Parathyroid adenoma (tissue), 2 donors: Measurements from ENCODE around the gene KLF5.

ENCODE experiments used
- H2AFZ ChIP-seq: fragments of 300-600 bp; sonication (generic); one replicate; pipeline ENCODE4 v1.7.0; 2017; ENCODE audit warnings: antibody characterized with exemption, mild to moderate bottlenecking
- H3K27ac ChIP-seq: fragments of 300-600 bp; sonication (generic); one replicate; pipeline ENCODE4 v1.7.0; 2017
- H3K27me3 ChIP-seq: fragments of 300-600 bp; sonication (generic); one replicate; pipeline ENCODE4 v1.7.0; 2017; ENCODE audit warnings: low read length; ENCODE audit not compliant: control insufficient read depth, insufficient read depth
- H3K36me3 ChIP-seq: fragments of 300-600 bp; sonication (generic); one replicate; pipeline ENCODE4 v1.7.0; 2017; ENCODE audit warnings: low read length; ENCODE audit not compliant: control insufficient read depth, insufficient read depth
- H3K4me1 ChIP-seq: fragments of 300-600 bp; sonication (generic); one replicate; pipeline ENCODE4 v1.7.0; 2017; ENCODE audit warnings: control low read depth
- H3K4me2 ChIP-seq: fragments of 300-600 bp; sonication (generic); one replicate; pipeline ENCODE4 v1.7.0; 2017; ENCODE audit warnings: low read length
- H3K4me3 ChIP-seq: fragments of 300-600 bp; sonication (generic); one replicate; pipeline ENCODE4 v1.7.0; 2017; ENCODE audit warnings: low read depth, low read length
- H3K79me2 ChIP-seq: fragments of 300-600 bp; sonication (generic); one replicate; pipeline ENCODE4 v1.7.0; 2017; ENCODE audit warnings: control low read depth
- H3K9ac ChIP-seq: fragments of 300-600 bp; sonication (generic); one replicate; pipeline ENCODE4 v1.7.0; 2017; ENCODE audit warnings: mild to moderate bottlenecking
- H3K9me3 ChIP-seq: fragments of 300-600 bp; sonication (generic); one replicate; pipeline ENCODE4 v1.7.0; 2017; ENCODE audit warnings: low read length; ENCODE audit not compliant: control insufficient read depth
- TF ChIP-seq, protein P1 (sequence below): fragments of 300-600 bp; sonication (generic); IDR thresholded peaks from one replicate; pipeline ENCODE4 v1.7.0; 2017; ENCODE audit warnings: antibody characterized with exemption, mild to moderate bottlenecking
- donor health status: primary hyperparathyroidism.

KLF5 gene

DNA sequence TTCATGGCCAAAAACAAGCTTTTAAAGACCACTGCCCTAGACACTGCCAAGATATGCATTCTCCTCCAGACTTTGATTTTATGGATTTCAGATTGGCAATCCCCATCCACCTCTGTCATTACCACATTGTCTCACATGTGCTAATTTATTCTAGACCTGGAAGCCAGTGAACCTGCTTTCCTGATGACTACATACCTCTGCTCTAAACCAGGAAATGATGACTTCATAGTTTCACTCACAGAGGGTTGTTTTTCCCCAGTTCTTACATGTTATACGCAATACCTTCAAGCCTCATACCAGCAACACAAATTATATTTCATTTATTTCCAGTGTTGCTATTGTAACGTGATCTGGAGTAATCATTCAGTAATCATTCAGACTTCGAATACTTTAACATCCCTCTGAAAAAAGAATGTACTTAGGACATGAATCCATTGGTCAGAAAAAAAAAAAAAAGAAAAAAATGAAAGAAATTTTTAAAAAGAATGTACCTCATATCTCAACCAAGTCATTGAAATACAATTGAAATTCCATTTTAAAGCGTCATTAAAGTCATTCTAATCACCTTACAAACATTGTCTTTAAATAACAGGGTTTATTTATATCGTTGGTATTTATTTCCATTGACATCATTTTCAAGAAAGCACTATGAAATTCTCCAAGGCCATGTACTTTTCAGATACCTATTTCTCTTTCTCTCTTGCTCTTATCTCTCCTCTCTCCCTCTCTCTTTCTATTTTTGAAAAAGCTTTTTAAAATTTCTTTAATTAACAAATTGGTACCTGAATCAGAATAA, 33.4 kb upstream of the KLF5 start:
- Histone ChIP-seq H3K9me3 (no peaks in the 10 kb centered on the region), H3K9ac (no peak overlapping the region), H3K36me3 (no peaks in the 10 kb centered on the region), H3K27ac (no peak overlapping the region), H3K79me2 (no peaks in the 10 kb centered on the region), H2AFZ (no peak overlapping the region), H3K4me3 (no peak overlapping the region), H3K4me1 (no peaks in the 10 kb centered on the region), H3K27me3 (no peaks in the 10 kb centered on the region), H3K4me2 (no peak overlapping the region)
- TF ChIP-seq, protein P1, sequence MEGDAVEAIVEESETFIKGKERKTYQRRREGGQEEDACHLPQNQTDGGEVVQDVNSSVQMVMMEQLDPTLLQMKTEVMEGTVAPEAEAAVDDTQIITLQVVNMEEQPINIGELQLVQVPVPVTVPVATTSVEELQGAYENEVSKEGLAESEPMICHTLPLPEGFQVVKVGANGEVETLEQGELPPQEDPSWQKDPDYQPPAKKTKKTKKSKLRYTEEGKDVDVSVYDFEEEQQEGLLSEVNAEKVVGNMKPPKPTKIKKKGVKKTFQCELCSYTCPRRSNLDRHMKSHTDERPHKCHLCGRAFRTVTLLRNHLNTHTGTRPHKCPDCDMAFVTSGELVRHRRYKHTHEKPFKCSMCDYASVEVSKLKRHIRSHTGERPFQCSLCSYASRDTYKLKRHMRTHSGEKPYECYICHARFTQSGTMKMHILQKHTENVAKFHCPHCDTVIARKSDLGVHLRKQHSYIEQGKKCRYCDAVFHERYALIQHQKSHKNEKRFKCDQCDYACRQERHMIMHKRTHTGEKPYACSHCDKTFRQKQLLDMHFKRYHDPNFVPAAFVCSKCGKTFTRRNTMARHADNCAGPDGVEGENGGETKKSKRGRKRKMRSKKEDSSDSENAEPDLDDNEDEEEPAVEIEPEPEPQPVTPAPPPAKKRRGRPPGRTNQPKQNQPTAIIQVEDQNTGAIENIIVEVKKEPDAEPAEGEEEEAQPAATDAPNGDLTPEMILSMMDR: no peak

DNA sequence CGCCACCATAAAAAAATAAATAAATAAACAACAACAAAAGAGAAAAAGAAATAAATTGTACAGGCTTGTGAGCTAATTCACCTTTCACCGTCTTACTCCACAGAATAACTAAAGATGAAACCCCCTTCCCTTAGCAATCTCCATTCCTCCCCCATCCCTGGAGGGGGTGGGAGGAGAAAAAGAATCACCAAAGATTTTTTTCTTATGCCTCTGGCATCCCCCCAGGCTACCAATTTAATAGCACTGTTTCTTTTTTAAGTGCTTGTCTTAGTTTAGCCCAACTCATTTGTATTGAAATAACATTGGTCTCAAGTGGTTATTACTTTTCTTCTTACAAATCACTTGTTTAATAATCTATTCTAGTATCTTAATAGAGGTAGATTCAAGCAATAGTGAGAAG, 23.9 kb upstream of the KLF5 start:
- no peak overlapping the region for H3K4me2 ChIP-seq
- no peaks in the 10 kb centered on the region for H3K9me3 ChIP-seq
- TF ChIP-seq, protein P1: no peak

GRCh38 chr13:73035660-73036059, 23.1 kb upstream of the KLF5 start:
- Histone ChIP-seq H3K27ac (no peak overlapping the region), H3K4me1 (no peaks in the 10 kb centered on the region), H3K79me2 (no peaks in the 10 kb centered on the region), H3K36me3 (no peaks in the 10 kb centered on the region), H3K27me3 (no peaks in the 10 kb centered on the region), H3K9ac (no peak overlapping the region), H3K4me3 (no peak overlapping the region), H3K9me3 (no peaks in the 10 kb centered on the region), H2AFZ (no peak overlapping the region), H3K4me2 (no peak overlapping the region)
- TF ChIP-seq, protein P1: no peak

More for the DNA sequence above, 23.9 kb upstream of the KLF5 start:
- Histone ChIP-seq H3K27me3 (no peaks in the 10 kb centered on the region), H3K9ac (no peak overlapping the region), H3K27ac (no peak overlapping the region), H3K4me1 (no peaks in the 10 kb centered on the region), H3K4me3 (no peak overlapping the region), H3K36me3 (no peaks in the 10 kb centered on the region), H3K79me2 (no peaks in the 10 kb centered on the region), H2AFZ (no peak overlapping the region)

DNA sequence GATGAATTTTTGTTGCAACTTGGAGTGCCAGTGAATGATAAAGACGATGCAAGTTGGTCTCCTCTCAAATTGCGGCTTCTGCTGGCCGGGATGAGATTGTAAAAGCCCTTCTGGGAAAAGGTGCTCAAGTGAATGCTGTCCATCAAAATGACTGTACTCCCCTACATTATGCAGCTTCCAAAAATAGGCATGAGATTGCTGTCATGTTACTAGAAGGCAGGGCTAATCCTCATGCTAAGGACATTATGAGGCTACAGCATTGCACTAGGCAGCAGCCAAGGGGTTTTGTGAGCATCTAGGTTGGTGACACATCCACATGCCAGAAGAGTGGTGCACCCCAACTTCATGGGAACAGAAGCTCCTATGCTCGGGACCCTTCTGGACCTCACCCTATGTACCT, 22.2 kb upstream of the KLF5 start:
- H3K4me3 ChIP-seq: no peak overlapping the region
- H3K79me2 ChIP-seq: no peaks in the 10 kb centered on the region
- TF ChIP-seq, protein P1: no peak
- H3K4me1 ChIP-seq: no peaks in the 10 kb centered on the region
- H3K9me3 ChIP-seq: no peaks in the 10 kb centered on the region
- H3K27me3 ChIP-seq: no peaks in the 10 kb centered on the region
- no peak overlapping the region for H3K9ac ChIP-seq
- H3K36me3 ChIP-seq: no peaks in the 10 kb centered on the region
- no peak overlapping the region for H3K4me2 ChIP-seq
- H2AFZ ChIP-seq: no peak overlapping the region
- H3K27ac ChIP-seq: no peak overlapping the region

DNA sequence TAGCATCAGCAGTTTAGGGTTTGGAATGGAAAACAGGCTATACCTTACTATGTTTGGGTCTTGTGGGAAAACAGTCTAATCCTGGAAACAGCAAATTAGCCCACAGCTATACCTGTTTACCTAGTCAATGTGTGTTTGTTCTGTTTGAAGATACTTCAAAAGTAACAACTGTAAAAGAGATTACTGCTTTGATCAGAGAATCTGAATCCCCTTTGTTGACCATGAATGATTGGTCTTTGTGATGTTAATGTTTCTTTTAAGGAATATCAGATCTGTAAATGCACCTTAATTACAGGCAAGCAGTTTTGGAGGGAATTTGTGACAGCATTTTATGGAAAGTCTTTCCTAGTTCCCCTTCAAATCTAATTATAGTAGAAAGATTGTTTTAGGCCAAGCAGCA, 20.7 kb upstream of the KLF5 start:
- TF ChIP-seq, protein P1: no peak
- H3K4me1 ChIP-seq: no peaks in the 10 kb centered on the region

More for the DNA sequence above, 20.7 kb upstream of the KLF5 start:
- no peaks in the 10 kb centered on the region for H3K36me3 ChIP-seq
- H2AFZ ChIP-seq: no peak overlapping the region
- no peak overlapping the region for H3K4me2 ChIP-seq
- no peaks in the 10 kb centered on the region for H3K27me3 ChIP-seq
- H3K4me3 ChIP-seq: no peak overlapping the region
- H3K27ac ChIP-seq: no peak overlapping the region
- no peaks in the 10 kb centered on the region for H3K79me2 ChIP-seq
- no peaks in the 10 kb centered on the region for H3K9me3 ChIP-seq
- H3K9ac ChIP-seq: no peak overlapping the region
